Thymus (tissue), 11 donors: ENCODE results near the gene RAB40B. TPM values are rescaled to one million over a fixed set of nuclear protein-coding genes. Genes with fewer than 3 reads are reported as not detected.

ENCODE experiments used
- DNase-seq, 9 donors: peaks; one replicate each; pipeline ENCODE4 v3.0.0-alpha.2; 2013; ENCODE audit warnings: low spot score in 9 of 9, low read depth in 6 of 9, missing footprints in 1 of 9
- H3K27ac ChIP-seq, 2 donors: one replicate each; pipeline ENCODE4 v1.5.1; 2013; ENCODE audit warnings: control low read depth in 1 of 2, low read depth in 1 of 2, low read length in 1 of 2, mild to moderate bottlenecking in 1 of 2, moderate library complexity in 1 of 2
- H3K27me3 ChIP-seq, 2 donors: one replicate each; pipeline ENCODE4 v1.5.1; 2013; ENCODE audit warnings: low read length in 1 of 2; ENCODE audit not compliant: control insufficient read depth in 2 of 2, insufficient read depth in 1 of 2
- H3K36me3 ChIP-seq, 2 donors: one replicate each; pipeline ENCODE4 v1.5.1; 2013; ENCODE audit warnings: low read length in 1 of 2, mild to moderate bottlenecking in 1 of 2, moderate library complexity in 1 of 2; ENCODE audit not compliant: control insufficient read depth in 2 of 2, insufficient read depth in 2 of 2
- H3K4me1 ChIP-seq, 2 donors: one replicate each; pipeline ENCODE4 v1.5.1; 2013; ENCODE audit warnings: low read length in 2 of 2; ENCODE audit not compliant: control insufficient read depth in 2 of 2, insufficient read depth in 2 of 2
- H3K4me3 ChIP-seq, 2 donors: one replicate each; pipeline ENCODE4 v1.5.1; 2013; ENCODE audit warnings: low read length in 2 of 2, control low read depth in 1 of 2, mild to moderate bottlenecking in 1 of 2
- H3K9me3 ChIP-seq, 2 donors: one replicate each; pipeline ENCODE4 v1.5.1; 2013; ENCODE audit warnings: low read length in 1 of 2, mild to moderate bottlenecking in 1 of 2; ENCODE audit not compliant: control insufficient read depth in 2 of 2, insufficient read depth in 1 of 2
- WGBS: extraction: QIAGEN DNeasy Blood & Tissue Kit; methylation state at CpG from one replicate; pipeline ENCODE4 v1.1.7; 2013; 5-methylcytosine and 5-hydroxymethylcytosine counted together
- polyA plus RNA-seq: library from polyadenylated mRNA; stranded (reverse); fragments of 200-250 nt; gene quantifications from one replicate; pipeline ENCODE4 v1.2.3, GENCODE V29; 2013
- total RNA-seq: library from RNA; stranded (reverse); fragments of 120-200 nt; gene quantifications from one replicate; pipeline ENCODE4 v1.2.4, GENCODE V29; 2013
- donor health status: healthy.

RAB40B gene
- total and polyA plus RNA-seq, 2 donors: 1.7 to 8.4 TPM

DNA sequence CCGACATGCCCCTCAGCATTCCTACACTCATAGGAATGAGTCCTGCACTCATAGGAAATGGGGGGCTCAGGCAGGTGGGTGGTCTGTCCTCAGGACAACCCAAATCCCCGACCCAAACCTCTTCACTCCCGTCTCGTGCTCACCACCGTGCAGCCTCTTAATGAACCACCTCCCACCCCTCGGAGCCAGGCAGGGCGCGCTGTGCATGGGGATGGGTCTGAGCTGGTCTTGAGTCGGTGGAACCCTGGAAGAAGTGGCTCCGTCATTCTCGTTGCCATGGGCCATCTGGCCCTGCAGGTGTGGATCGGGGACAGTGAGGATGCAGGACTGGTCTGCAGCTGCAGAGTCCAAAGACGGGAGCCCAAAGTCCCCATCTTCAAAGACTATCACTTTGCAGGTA lies 6.4 kb upstream of the RAB40B start:
- peaks cover 0 to 10% of the 10 kb centered on the region in 2 donors for H3K27me3 ChIP-seq
- no peaks in the 10 kb centered on the region for H3K36me3 ChIP-seq
- WGBS: 88% methylated on average over 13 of the region's 13 CpGs
- H3K27ac ChIP-seq: no peak overlapping the region
- DNase-seq: no peak
- H3K4me3 ChIP-seq: no peak overlapping the region
- no peaks in the 10 kb centered on the region for H3K4me1 ChIP-seq
- no peaks in the 10 kb centered on the region for H3K9me3 ChIP-seq

DNA sequence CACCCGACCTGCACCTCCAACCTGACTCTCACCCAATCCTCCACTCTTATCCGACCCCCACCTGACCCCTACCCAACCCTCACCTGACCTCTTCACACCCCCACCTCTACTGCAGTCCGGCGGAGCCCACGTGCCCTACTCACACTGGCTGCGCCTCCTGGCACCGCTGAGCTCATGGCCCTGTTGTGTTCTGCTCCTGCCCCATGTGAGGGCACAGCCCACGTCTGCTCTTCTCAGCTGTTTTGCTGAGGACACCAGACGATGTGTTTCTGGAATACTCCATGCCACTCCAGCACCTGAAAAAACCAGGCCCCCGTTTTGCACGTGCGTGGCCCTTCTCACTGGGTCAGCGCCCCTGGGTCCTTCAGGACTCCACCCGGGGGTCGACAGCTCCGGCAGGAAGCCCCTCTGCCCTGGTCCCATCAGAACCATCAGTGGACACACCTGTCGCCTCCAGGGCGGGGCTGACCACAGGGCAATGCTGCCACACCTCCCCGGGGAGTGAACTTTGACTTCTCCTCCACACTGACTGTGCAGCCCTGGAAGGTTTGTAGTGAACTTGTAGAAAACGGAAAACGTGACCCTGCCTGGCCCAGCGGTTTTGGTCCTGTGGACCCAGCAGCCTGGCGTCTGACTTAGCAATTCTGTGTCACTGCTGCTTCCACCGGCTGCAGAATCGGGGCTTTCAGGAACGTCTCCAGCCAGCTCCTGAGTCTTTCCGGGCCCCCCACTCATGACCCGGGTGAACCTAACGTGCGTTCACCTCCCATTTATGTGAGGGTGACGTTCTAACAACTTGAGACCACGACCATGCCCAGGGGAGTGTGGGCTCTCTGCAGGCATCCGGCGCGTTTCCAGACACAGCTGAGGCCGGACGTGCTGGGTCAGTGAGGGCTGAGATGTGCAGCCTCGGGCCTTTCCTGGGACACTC lies 5.7 kb upstream of the RAB40B start:
- Histone ChIP-seq H3K4me3 (no peak overlapping the region), H3K4me1 (peaks cover 0 to 2% of the 10 kb centered on the region in 2 donors), H3K27ac (no peak overlapping the region), H3K9me3 (no peaks in the 10 kb centered on the region), H3K27me3 (peaks cover 3 to 16% of the 10 kb centered on the region in 2 donors), H3K36me3 (no peaks in the 10 kb centered on the region)
- DNase-seq: no peak
- 93% methylated on average over 38 of the region's 38 CpGs for WGBS

DNA sequence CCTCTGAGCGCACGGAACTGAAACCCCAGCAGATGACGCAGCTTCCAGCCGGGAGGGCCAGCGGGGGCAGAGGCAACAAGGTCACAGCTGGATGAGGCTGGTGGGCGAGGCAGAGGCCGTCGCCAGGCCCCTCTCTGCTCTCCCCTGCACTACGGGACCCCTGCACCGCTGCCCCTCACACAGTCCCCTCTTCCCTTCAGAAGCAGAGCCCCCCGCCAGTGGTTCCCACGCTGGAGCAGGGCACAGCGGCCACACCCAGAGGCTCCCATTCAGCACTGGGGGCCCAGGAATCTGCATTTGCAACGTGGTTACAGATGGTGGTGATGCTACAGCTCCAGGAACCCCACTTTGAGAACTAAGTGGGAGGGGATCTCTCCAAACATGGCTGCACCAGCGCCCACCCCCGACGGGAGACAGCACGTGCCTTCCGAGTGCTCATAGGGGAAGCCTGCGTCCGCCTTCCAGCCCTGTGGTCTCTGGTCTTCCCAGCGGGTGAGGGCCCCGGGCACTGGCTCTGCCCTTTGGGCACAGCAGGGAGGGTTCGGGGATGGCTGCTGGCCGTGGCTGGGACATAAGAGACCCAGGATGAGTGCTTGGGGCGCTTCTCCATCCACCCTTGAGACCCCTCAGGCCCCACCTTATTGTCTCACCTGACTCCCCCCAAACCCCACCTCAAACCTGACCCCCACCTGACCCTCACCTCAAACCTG lies 4.7 kb upstream of the RAB40B start:
- H3K4me1 ChIP-seq: peaks cover 0 to 3% of the 10 kb centered on the region in 2 donors
- WGBS: 89% methylated on average over 26 of the region's 26 CpGs
- H3K4me3 ChIP-seq: no peak overlapping the region
- peaks cover 0 to 2% of the 10 kb centered on the region in 2 donors for H3K9me3 ChIP-seq
- H3K36me3 ChIP-seq: no peaks in the 10 kb centered on the region
- peaks cover 3 to 20% of the 10 kb centered on the region in 2 donors for H3K27me3 ChIP-seq
- H3K27ac ChIP-seq: no peak overlapping the region
- no peak for DNase-seq

DNA sequence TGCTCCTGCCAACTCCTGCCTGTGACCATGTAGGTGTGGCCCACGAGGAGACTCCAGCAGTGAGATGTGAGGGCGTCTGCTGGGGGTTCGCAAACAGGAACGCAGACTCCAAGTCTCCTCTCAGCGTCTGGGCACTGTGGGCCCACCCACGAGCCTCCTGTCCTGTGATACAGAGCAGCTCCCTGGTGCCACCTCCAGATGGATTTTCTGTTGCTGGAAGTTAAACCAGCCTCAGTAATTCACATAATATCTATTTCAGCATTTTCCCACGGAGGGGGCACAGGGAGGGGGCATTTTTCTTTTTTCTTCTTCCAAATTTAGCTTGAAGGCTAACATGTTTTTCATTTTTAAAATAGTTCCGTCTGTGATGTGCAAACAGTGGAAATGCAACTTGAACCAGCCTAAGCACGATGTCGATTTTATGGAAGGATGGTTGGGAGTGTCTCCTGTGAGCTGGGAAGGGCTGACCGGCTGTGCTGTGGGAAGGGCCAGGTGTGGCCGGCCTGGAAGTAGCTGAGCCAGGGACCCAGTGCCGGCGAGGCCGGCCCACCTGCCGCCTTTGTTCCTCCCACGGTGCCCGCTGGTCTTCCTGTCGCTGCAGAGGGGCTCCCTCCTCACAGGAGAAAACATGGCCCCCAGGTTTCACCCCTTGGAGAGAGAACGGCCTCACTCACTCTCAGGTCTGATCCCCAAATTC lies 3.9 kb upstream of the RAB40B start:
- no peak for DNase-seq
- H3K27ac ChIP-seq: no peak overlapping the region

DNA sequence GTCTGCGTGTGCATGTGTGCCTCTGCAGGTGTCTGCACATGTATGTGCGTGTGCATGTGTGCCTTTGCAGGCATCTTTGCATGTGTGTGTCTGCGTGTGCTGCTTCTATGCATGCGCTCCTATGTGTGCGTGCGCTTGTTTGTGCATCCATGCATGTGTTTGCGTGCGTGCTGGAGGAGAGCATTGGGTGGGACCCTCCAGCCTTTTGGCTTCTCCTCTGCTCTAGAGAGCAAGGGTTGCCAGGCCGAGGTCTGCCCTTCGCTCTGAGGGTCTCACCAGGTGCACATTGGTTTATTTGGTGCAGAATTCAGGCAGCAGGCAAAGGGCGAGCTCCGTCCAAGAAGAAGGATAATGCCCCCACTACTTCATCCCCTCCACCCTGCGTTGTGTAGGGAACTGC lies 1.1 kb upstream of the RAB40B start:
- Histone ChIP-seq H3K4me1 (peaks cover 7 to 12% of the 10 kb centered on the region in 2 donors), H3K4me3 (no peak overlapping the region), H3K27me3 (peaks cover 16 to 43% of the 10 kb centered on the region in 2 donors), H3K27ac (no peak overlapping the region), H3K9me3 (peaks cover 4 to 24% of the 10 kb centered on the region in 2 donors), H3K36me3 (no peaks in the 10 kb centered on the region)
- no peak for DNase-seq
- 92% methylated on average over 13 of the region's 13 CpGs for WGBS

More for the DNA sequence above, 3.9 kb upstream of the RAB40B start:
- Histone ChIP-seq H3K9me3 (peaks cover 2 to 3% of the 10 kb centered on the region in 2 donors), H3K4me1 (peaks cover 7% of the 10 kb centered on the region in 2 donors), H3K36me3 (no peaks in the 10 kb centered on the region), H3K27me3 (peaks cover 10 to 28% of the 10 kb centered on the region in 2 donors), H3K4me3 (no peak overlapping the region)
- WGBS: 86% methylated on average over 20 of the region's 20 CpGs

DNA sequence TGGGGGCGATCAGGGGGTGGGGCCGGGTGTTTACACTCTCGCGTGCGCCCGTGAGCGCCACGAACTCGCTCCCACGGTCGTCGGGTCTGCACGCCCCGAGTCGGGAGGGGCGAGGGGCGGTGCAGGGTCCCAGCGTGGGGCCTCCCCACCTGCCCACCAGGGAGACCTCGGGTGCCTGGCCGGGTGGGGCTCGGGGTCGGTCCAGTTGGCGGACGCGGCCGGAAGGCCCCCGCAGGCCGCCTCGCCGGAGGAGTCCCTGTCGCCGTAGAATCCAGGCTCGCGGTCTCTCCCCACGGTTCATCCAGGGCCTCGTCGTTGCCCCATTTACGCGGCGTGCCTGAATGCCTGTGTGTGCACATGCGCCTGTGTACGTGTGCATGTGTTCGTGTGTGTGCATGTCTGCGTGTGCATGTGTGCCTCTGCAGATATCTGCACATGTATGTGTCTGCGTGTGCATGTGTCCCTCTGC lies 510 bp upstream of the RAB40B start:
- WGBS: 9% methylated on average over 45 of the region's 45 CpGs
- peaks cover 16 to 43% of the 10 kb centered on the region in 2 donors for H3K27me3 ChIP-seq
- peaks cover 7 to 12% of the 10 kb centered on the region in 2 donors for H3K4me1 ChIP-seq
- H3K36me3 ChIP-seq: no peaks in the 10 kb centered on the region
- H3K9me3 ChIP-seq: peaks cover 5 to 29% of the 10 kb centered on the region in 2 donors
- H3K27ac ChIP-seq: no peak overlapping the region
- DNase-seq: no peak
- peak overlapping the region; percentile 29 to 62 for H3K4me3 ChIP-seq

DNA sequence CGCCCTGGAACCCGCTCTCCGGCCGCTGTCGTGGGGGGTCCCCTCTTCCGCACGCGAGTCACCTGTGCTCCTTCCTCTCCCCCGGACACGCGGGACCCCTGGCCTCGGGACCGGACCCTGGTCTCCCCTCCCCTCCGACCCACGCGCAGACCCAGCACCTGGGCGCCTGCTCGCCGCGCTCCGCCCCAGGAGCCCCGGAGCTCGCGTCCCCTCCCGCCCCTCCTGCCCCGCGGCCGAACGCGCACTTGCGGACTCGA lies 762 bp downstream of the RAB40B start:
- H3K36me3 ChIP-seq: no peaks in the 10 kb centered on the region
- DNase-seq: no peak
- H3K27me3 ChIP-seq: peaks cover 16 to 43% of the 10 kb centered on the region in 2 donors
- H3K4me3 ChIP-seq: peak overlapping the region; percentile 33 to 62
- peaks cover 7 to 12% of the 10 kb centered on the region in 2 donors for H3K4me1 ChIP-seq
- H3K27ac ChIP-seq: no peak overlapping the region
- H3K9me3 ChIP-seq: peaks cover 5 to 32% of the 10 kb centered on the region in 2 donors
- 3% methylated on average over 32 of the region's 32 CpGs for WGBS

DNA sequence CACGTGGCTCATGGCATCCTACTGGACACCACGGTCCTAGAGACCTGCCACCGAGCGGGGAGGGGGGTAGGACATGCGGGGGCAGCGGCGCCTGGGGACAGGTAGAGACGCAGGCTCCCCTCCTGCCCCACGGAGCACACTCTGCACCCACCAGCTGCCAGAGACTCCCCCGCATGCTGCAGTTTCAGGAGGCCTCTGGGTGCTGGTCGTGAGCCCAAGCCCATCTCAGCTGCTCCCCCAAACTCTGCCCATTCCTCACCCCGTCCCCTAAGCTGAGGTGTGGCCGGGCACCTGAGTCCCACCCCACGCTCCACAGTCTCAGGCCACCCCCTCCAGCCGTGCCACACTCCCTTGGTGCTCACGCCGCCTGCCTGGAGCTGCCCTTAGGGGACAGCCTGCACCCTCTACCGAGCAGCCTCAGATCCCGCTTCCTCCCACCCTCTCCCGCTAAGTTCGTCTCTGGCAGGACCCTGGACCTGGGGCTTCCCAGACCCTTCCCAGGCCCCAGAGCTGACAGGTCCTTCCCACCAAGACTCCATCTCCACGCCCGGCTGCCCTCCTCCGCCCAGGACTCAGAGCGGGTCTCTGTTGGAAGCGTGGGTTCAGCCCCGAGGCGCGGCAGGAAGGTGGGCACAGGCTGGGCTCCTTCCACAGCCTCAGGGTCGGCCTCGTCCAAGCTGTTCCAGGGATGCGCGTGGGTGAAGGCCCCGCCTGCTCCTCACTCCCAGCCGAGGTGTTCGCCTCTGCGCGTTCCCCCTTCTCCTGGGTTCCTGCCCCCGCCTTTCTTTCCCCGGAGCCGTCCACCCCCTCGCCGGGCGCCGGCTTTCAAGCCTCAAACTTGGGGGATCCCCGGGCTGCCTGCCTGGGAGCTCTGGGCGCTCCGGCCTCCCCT lies 1.3 kb downstream of the RAB40B start:
- Histone ChIP-seq H3K27me3 (peaks cover 16 to 43% of the 10 kb centered on the region in 2 donors), H3K4me1 (peaks cover 7 to 12% of the 10 kb centered on the region in 2 donors), H3K4me3 (peak overlapping the region; percentile 33 to 62), H3K27ac (no peak overlapping the region), H3K36me3 (no peaks in the 10 kb centered on the region), H3K9me3 (peaks cover 5 to 32% of the 10 kb centered on the region in 2 donors)
- DNase-seq: no peak
- 45% methylated on average over 48 of the region's 48 CpGs for WGBS
